H9 (cell line): Measurements from ENCODE around the gene PRDM11. TPM values are rescaled to one million over a fixed set of nuclear protein-coding genes. Genes with fewer than 3 reads are reported as not detected.
A peak's percentile ranks its signal among the peaks of the same experiment; 100 is the strongest.

Experiments
- DNase-seq: peaks from one replicate; pipeline ENCODE4 v3.0.0-alpha.2; 2017
- H2AFZ ChIP-seq: one replicate; pipeline ENCODE4 v1.6.1; 2013; ENCODE audit warnings: mild to moderate bottlenecking, low read length, control low read depth, moderate library complexity
- H2AK5ac ChIP-seq: 2 replicates; pipeline ENCODE4 v1.6.1; 2013; ENCODE audit warnings: low read length, control low read depth, mixed read lengths; ENCODE audit not compliant: insufficient read length
- H2BK120ac ChIP-seq: one replicate; pipeline ENCODE4 v1.6.1; 2013; ENCODE audit warnings: low read depth, mild to moderate bottlenecking, low read length, control low read depth, inconsistent platforms; ENCODE audit not compliant: poor library complexity, severe bottlenecking
- H2BK12ac ChIP-seq: 2 replicates; pipeline ENCODE4 v1.6.1; 2013; ENCODE audit warnings: low read length, control low read depth, mixed read lengths, low read depth; ENCODE audit not compliant: insufficient read length
- H2BK15ac ChIP-seq: 2 replicates; pipeline ENCODE4 v1.6.1; 2013; ENCODE audit warnings: low read depth, low read length, control low read depth
- H2BK20ac ChIP-seq: one replicate; pipeline ENCODE4 v1.6.1; 2013; ENCODE audit warnings: low read depth, mild to moderate bottlenecking, low read length, control low read depth, inconsistent platforms; ENCODE audit not compliant: poor library complexity, severe bottlenecking
- H2BK5ac ChIP-seq: 2 replicates; pipeline ENCODE4 v1.6.1; 2013; ENCODE audit warnings: low read length, control low read depth, mixed read lengths; ENCODE audit not compliant: insufficient read length
- H3K14ac ChIP-seq: 2 replicates; pipeline ENCODE4 v1.6.1; 2013; ENCODE audit warnings: low read length, control low read depth; ENCODE audit not compliant: insufficient read depth
- H3K18ac ChIP-seq: 2 replicates; pipeline ENCODE4 v1.6.1; 2013; ENCODE audit warnings: low read depth, mild to moderate bottlenecking, mixed read lengths, low read length, control low read depth; ENCODE audit not compliant: insufficient read length
- H3K23ac ChIP-seq: 2 replicates; pipeline ENCODE4 v1.6.1; 2013; ENCODE audit warnings: low read length, control low read depth, mixed read lengths, low read depth; ENCODE audit not compliant: insufficient read length
- H3K23me2 ChIP-seq: 2 replicates; pipeline ENCODE4 v1.6.1; 2013; ENCODE audit warnings: low read depth, mild to moderate bottlenecking, mixed read lengths, low read length, control low read depth; ENCODE audit not compliant: insufficient read length, poor library complexity, severe bottlenecking
- H3K27ac ChIP-seq: 2 replicates; pipeline ENCODE4 v1.5.1; 2013; ENCODE audit warnings: low read length, control low read depth, mixed read lengths, low read depth; ENCODE audit not compliant: insufficient read length
- H3K27me3 ChIP-seq: 2 replicates; pipeline ENCODE4 v1.6.1; 2013; ENCODE audit warnings: low read length, control low read depth, inconsistent platforms; ENCODE audit not compliant: insufficient read depth
- H3K4ac ChIP-seq: 2 replicates; pipeline ENCODE4 v1.6.1; 2013; ENCODE audit warnings: low read depth, mild to moderate bottlenecking, control low read depth, inconsistent platforms, low read length, moderate library complexity
- H3K4me1 ChIP-seq: 2 replicates; pipeline ENCODE4 v1.6.1; 2013; ENCODE audit warnings: low read length, control low read depth, inconsistent platforms; ENCODE audit not compliant: insufficient read depth
- H3K4me2 ChIP-seq: 2 replicates; pipeline ENCODE4 v1.6.1; 2013; ENCODE audit warnings: low read length, control low read depth, mixed read lengths; ENCODE audit not compliant: insufficient read length, insufficient read depth
- H3K56ac ChIP-seq: 2 replicates; pipeline ENCODE4 v1.6.1; 2013; ENCODE audit warnings: low read depth, mild to moderate bottlenecking, mixed read lengths, low read length, control low read depth; ENCODE audit not compliant: insufficient read length
- H3K79me1 ChIP-seq: 2 replicates; pipeline ENCODE4 v1.6.1; 2013; ENCODE audit warnings: low read depth, mild to moderate bottlenecking, moderate library complexity, low read length, control low read depth, inconsistent platforms; ENCODE audit not compliant: insufficient read depth, poor library complexity, severe bottlenecking
- H3K79me2 ChIP-seq: 2 replicates; pipeline ENCODE4 v1.6.1; 2013; ENCODE audit warnings: low read length, control low read depth, inconsistent platforms; ENCODE audit not compliant: insufficient read depth
- H3K9ac ChIP-seq: 2 replicates; pipeline ENCODE4 v1.6.1; 2013; ENCODE audit warnings: low read length, control low read depth, mixed read lengths; ENCODE audit not compliant: insufficient read length; ENCODE audit errors: extremely low read depth
- H3K9me3 ChIP-seq: one replicate; pipeline ENCODE4 v1.6.1; 2013; ENCODE audit warnings: low read depth, low read length, inconsistent platforms; ENCODE audit not compliant: control insufficient read depth
- H3T11ph ChIP-seq: one replicate; pipeline ENCODE4 v1.6.1; 2013; ENCODE audit warnings: mild to moderate bottlenecking, low read length, control low read depth, inconsistent platforms
- H4K20me1 ChIP-seq: one replicate; pipeline ENCODE4 v1.6.1; 2013; ENCODE audit not compliant: control insufficient read depth, insufficient read length, insufficient read depth
- H4K5ac ChIP-seq: 2 replicates; pipeline ENCODE4 v1.6.1; 2013; ENCODE audit warnings: low read depth, mild to moderate bottlenecking, mixed read lengths, low read length, control low read depth; ENCODE audit not compliant: insufficient read length
- H4K8ac ChIP-seq: replicated peaks from 2 replicates; pipeline ENCODE4 v1.6.1; 2013; ENCODE audit warnings: low read length, control low read depth, mixed read lengths, low read depth; ENCODE audit not compliant: insufficient read length
- H4K91ac ChIP-seq: 2 replicates; pipeline ENCODE4 v1.6.1; 2013; ENCODE audit warnings: low read depth, mild to moderate bottlenecking, moderate library complexity, mixed read lengths, low read length, control low read depth; ENCODE audit not compliant: insufficient read length
- H3K27ac Mint-ChIP-seq, 3 experiments: 2 replicates in 2 of 3; 3 replicates in 1 of 3; pipeline ENCODE4 v1.8.0; 2020 to 2021; ENCODE audit warnings: mixed read lengths in 3 of 3, mild to moderate bottlenecking in 1 of 3, moderate library complexity in 1 of 3
- H3K27me3 Mint-ChIP-seq: 2 replicates; pipeline ENCODE4 v1.8.0; 2021; ENCODE audit warnings: low read depth, mild to moderate bottlenecking, moderate library complexity, mixed read lengths
- H3K36me3 Mint-ChIP-seq, 3 experiments: 2 replicates in 2 of 3; 3 replicates in 1 of 3; pipeline ENCODE4 v1.8.0; 2020 to 2021; ENCODE audit warnings: low read depth in 3 of 3, mixed read lengths in 3 of 3; ENCODE audit not compliant: insufficient read depth in 1 of 3
- H3K4me1 Mint-ChIP-seq, 2 experiments: 2 replicates each; pipeline ENCODE4 v1.8.0; 2020; ENCODE audit warnings: mixed read lengths in 2 of 2
- H3K4me3 Mint-ChIP-seq, 2 experiments: 2 replicates in 1 of 2; 3 replicates in 1 of 2; pipeline ENCODE4 v1.8.0; 2020 to 2021; ENCODE audit warnings: mild to moderate bottlenecking in 2 of 2, mixed read lengths in 2 of 2, moderate library complexity in 1 of 2
- H3K9me3 Mint-ChIP-seq, 2 experiments: 2 replicates in 1 of 2; 3 replicates in 1 of 2; pipeline ENCODE4 v1.8.0; 2020; ENCODE audit warnings: mild to moderate bottlenecking in 2 of 2, mixed read lengths in 2 of 2, moderate library complexity in 1 of 2
- WGBS: extraction: QIAGEN DNeasy Blood & Tissue Kit; methylation state at CpG from one replicate; pipeline ENCODE4 v1.1.7; 2013; ENCODE audit warnings: missing lambda C conversion rate, low lambda C conversion rate, mixed read lengths; ENCODE audit not compliant: insufficient read length; ENCODE audit errors: extremely low coverage; 5-methylcytosine and 5-hydroxymethylcytosine counted together
- total RNA-seq: library from RNA; stranded (reverse); gene quantifications from 2 replicates; pipeline ENCODE4 v1.2.1, GENCODE V29; 2021
- TF ChIP-seq, protein P1 (sequence below): fragments of 200-600 bp; sonication (generic); conservative IDR thresholded peaks from 3 replicates; pipeline ENCODE4 v1.8.0; 2021; ENCODE audit warnings: antibody characterized with exemption, mild to moderate bottlenecking

PRDM11 gene
- total RNA-seq, 1 experiment from 2014 or later: 11.5 TPM

DNA sequence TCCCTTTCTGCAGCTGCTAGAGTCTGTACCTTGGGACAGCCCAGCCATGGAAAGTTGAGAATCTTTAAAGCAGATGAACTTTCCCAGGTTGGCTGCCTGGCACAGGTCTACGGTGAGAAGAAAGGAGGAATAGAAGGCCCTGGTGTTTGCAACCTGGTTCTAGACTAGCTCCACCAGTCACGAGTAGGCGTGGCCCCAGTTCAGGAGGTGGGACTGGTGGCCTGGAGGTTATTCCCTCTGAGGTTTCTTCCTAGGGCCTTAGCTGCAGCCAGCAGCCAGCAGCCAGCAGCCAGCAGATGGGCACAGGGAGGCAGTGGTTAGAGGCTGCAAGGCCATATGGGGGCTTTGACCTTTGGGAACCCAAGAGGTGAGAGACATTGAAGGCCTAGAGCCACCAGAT lies 40.9 kb downstream of the PRDM11 start:
- no peak overlapping the region for H2BK5ac ChIP-seq
- H3K4ac ChIP-seq: no peak overlapping the region
- H3K27me3 Mint-ChIP-seq: peaks cover 1% of the 10 kb centered on the region; the same call in 1 of the 2 replicates
- H4K5ac ChIP-seq: no peak overlapping the region
- H3K27me3 ChIP-seq: no peaks in the 10 kb centered on the region
- H3K36me3 Mint-ChIP-seq: peaks cover 7 to 30% (median 10%) of the 10 kb centered on the region in 3 experiments; a peak in 6 of 7 replicates
- H2BK15ac ChIP-seq: no peak overlapping the region
- no CpG with 5 or more reads among the region's 3 CpGs for WGBS
- no peaks in the 10 kb centered on the region for H3K4me1 ChIP-seq
- no peak overlapping the region for H3K56ac ChIP-seq
- no peak overlapping the region for H2BK120ac ChIP-seq
- H3K4me2 ChIP-seq: no peak overlapping the region
- H3K9me3 ChIP-seq: no peaks in the 10 kb centered on the region
- H4K20me1 ChIP-seq: no peaks in the 10 kb centered on the region
- DNase-seq: no peak
- no peaks in the 10 kb centered on the region for H3K4me1 Mint-ChIP-seq
- H3K9ac ChIP-seq: no peak overlapping the region
- H3K23me2 ChIP-seq: no peaks in the 10 kb centered on the region
- H3K27ac Mint-ChIP-seq: peak overlapping the region in 1 of 3 experiments; percentile 28; a peak in 1 of 7 replicates
- H3K79me1 ChIP-seq: no peaks in the 10 kb centered on the region
- no peak overlapping the region for H3K18ac ChIP-seq
- H3K4me3 Mint-ChIP-seq: no peak overlapping the region
- H3K23ac ChIP-seq: no peak overlapping the region
- H3K79me2 ChIP-seq: no peaks in the 10 kb centered on the region
- H2BK20ac ChIP-seq: no peak overlapping the region
- no peak overlapping the region for H4K8ac ChIP-seq
- no peak overlapping the region for H3T11ph ChIP-seq
- no peak overlapping the region for H3K27ac ChIP-seq
- H2BK12ac ChIP-seq: no peak overlapping the region
- TF ChIP-seq, protein P1, sequence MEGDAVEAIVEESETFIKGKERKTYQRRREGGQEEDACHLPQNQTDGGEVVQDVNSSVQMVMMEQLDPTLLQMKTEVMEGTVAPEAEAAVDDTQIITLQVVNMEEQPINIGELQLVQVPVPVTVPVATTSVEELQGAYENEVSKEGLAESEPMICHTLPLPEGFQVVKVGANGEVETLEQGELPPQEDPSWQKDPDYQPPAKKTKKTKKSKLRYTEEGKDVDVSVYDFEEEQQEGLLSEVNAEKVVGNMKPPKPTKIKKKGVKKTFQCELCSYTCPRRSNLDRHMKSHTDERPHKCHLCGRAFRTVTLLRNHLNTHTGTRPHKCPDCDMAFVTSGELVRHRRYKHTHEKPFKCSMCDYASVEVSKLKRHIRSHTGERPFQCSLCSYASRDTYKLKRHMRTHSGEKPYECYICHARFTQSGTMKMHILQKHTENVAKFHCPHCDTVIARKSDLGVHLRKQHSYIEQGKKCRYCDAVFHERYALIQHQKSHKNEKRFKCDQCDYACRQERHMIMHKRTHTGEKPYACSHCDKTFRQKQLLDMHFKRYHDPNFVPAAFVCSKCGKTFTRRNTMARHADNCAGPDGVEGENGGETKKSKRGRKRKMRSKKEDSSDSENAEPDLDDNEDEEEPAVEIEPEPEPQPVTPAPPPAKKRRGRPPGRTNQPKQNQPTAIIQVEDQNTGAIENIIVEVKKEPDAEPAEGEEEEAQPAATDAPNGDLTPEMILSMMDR: no peak
- H3K9me3 Mint-ChIP-seq: peaks cover 0 to 3% of the 10 kb centered on the region in 2 experiments; a peak in 2 of 5 replicates
- H3K14ac ChIP-seq: no peak overlapping the region
- no peak overlapping the region for H2AK5ac ChIP-seq
- no peak overlapping the region for H4K91ac ChIP-seq
- no peak overlapping the region for H2AFZ ChIP-seq
